Measurements from ENCODE around the gene ABLIM1.

ABLIM1 gene

GRCh38 chr10:114482480-114483304 lies 175.4 kb downstream of the ABLIM1 start:
- DNase-seq = no peak

- no peak for DNase-seq
Observed at GRCh38 chr10:114481055-114481454, 177.0 kb downstream of the ABLIM1 start.

DNA sequence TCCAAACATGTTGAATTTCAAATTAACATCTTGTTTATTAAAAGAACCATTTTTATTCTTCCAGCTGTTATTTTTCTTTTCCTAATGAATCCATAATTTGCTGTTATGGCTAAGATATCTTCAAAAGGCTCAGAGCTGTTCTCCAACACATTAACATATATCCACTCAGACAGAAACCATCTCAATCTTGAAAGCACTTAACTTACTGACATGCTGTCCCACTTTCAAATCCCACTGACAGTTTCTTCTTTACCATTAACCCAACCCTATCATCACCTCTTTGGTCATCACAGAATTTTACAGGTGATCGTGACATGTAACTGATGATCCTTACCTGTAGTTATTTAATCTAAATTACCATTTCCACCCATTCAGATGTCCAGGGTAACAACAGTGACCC lies 178.2 kb downstream of the ABLIM1 start:
- DNase-seq = no peak

DNA sequence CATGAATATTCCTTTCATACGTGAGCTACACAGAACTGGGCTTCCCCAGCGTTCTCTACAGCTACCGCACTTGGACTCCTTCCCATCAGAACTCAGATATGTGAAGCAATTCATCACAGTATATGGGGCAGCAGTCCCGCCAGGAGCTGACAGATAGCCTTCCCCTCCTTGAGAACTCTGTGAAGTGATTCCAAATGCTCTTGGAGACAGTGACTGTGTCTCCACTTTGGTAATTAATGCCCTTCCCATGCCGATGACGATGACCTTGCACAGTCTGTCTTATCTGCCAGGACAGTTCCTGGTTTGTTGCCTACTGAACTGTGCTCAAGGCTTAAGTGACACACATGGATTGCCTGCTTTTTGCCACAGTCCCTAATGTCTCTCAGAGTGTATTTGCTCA lies 178.8 kb downstream of the ABLIM1 start:
- no peak for DNase-seq

DNA sequence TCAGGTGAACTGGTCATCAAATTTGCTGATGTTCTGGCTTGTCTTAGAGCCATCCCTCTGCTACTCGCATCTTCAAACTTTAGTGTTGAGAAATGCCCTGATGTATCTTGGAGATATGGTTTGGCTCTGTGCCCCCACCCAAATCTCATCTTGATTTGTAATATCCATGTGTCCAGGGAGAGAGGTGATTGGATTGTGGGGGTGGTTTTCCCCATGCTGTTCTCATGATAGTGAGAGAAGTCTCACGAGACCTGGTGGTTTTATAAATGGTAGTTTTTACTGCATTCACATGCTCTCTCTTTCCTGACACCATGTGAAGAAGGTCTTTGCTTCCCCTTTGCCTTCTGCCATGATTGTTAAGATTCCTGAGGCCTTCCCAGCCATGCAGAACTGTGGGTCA lies 179.8 kb downstream of the ABLIM1 start:
- DNase-seq = no peak

- no peak for DNase-seq
Observed at GRCh38 chr10:114477285-114477684, 180.8 kb downstream of the ABLIM1 start.

DNA sequence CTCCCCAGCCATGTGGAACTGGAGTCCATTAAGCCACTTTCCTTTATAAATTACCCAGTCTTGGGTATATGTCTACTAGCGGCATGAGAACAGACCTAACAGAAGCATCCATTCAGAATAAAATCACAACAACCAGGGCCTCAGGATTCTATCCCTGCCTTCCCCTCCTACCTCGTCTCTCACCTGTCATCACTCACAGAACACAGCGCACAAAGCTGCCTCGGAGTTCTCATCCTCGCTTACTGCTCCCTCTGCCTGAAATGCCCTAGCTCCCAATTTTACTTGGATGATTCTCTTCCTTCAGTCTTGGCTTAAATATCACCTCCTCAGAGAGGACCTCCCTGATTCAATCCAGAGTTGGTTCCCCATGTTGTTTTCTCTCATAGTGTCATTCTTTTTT lies 183.1 kb downstream of the ABLIM1 start:
- no peak for DNase-seq

- DNase-seq = no peak
Observed at GRCh38 chr10:114473776-114474175, 184.3 kb downstream of the ABLIM1 start.

DNA sequence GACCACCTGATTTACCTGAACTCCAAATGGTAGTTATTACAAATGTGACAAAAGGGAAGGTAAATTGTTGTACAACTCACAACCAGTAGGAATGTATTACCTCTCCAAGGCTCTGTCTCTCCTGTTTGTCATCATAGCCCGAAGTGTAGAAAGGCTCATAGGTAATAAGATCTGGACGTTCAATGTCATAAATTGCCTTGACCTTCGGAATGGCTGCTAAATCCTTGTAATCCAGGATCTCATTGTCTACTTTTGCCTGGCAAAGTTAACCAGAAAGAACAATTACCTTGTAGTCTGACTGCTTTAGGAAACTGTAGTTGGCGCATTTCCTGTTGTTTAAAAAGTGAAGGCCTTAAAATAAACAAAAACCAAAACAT lies 185.2 kb downstream of the ABLIM1 start:
- no peak for DNase-seq

- no peak for DNase-seq
Observed at GRCh38 chr10:114471906-114472876, 185.9 kb downstream of the ABLIM1 start.

- DNase-seq = peak; percentile 11 to 45 (median 26)
Observed at GRCh38 chr10:114470956-114471905, 186.8 kb downstream of the ABLIM1 start.

DNA sequence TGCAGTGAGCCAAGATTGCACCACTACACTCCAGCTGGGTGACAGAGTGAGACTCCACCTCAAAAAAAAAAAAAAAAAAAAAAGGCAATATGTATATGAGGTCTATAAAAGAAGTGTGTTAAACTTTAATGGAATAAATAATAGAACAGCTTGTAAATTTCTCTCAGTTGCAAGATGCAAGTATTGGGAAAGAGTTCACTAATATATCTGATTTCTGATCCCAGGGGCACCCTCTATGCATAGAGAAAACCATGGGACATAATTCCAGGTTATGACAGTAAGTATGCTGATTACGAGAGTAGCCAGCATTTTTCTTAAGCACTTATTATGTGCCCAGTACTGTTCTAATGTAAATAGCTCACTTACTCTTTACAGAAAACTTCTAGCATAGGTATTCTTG lies 187.7 kb downstream of the ABLIM1 start:
- no peak for DNase-seq

GRCh38 chr10:114458955-114459354 lies 199.1 kb downstream of the ABLIM1 start:
- no peak for DNase-seq

DNA sequence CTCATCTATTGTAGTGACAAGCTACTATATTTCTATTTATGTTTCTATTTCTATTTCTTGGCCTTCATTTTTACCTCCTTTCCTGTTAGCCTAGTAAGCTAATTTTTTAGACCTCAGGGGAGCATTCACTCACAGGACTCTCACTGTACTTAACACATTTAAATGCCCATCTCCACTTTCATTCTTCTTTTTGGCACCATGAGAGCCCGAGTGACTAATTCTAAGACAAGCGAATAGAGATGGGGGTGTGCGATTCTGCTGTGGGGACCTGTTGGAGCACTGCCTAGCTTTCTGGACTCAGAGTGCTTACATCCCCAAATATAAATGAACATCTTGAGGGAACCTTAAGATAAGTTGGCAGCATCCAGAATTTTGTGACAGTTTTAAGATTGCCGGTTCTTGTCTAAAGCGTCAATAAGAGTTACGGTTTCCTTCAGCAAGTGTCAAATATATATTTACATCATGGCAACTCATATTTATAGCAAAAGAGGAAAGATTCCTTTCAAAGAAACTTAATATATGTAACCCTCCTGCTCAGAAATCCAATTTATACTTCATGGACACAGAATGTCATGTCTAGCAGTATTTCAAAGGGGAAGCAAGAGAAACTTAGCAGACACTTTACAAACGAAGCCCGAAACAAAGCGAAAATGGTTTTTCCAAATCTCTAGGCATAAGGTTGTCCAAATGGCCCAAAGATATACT lies 199.7 kb downstream of the ABLIM1 start:
- DNase-seq = no peak

- DNase-seq = no peak
Observed at GRCh38 chr10:114453576-114453975, 204.5 kb downstream of the ABLIM1 start.

DNA sequence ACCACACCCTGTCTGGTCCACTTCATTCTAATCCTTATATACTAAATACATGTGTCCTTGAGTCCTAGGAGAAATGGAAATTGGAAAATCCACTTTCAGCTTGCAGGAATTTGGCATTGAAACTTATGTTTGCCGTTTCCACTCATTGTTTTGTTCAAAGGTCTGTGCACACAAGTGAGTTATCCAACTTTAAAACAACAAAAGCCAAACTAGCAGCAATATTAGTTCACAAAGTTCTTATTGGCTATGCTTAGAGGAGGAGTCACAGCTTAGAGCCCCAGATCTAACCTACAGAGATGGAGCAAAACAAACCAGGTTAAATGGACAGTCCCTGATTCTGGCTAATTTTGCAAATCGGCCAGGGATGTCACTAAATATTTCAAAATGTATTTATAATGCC lies 209.2 kb downstream of the ABLIM1 start:
- DNase-seq = no peak

DNA sequence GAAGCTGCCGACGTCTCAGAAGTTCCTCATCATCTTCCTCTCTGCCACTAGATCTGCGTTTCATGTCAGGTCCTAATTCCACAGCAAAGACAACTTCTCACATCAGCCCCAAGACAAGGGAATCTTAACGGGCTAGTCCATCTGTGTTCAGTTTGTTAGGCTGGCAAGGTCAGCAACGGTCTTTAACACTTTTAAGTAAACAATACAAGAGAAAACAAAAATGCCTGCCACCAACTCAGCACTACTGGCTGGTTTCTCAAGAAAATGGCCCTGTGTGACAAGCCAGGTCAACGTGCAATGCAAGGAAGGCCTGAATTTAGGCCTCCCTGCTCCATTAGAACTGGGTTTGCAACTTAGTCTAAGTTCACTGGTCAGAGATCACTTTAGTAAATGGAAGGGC lies 212.7 kb downstream of the ABLIM1 start:
- no peak for DNase-seq

GRCh38 chr10:114444819-114445218 lies 213.3 kb downstream of the ABLIM1 start:
- DNase-seq = no peak

- DNase-seq = no peak
Observed at GRCh38 chr10:114442091-114442630, 215.9 kb downstream of the ABLIM1 start.

DNA sequence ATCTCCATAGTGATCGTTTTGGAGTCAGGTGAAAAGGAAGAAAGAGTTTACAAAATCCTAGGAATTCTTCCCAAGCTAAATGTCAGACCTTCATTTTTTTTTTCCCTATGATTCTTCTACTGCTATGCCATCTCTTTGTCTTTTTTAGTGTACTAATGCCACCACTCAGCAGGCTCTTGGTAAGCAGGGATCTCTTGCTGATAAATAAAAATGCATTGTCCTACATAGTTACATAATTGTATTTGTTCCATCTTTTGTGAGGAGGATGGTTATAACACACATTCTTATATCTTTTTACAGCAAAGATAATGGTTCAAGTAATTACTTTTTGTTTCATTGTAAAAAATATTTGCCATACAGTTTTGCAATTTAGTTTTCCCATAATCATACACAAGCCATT lies 217.0 kb downstream of the ABLIM1 start:
- no peak for DNase-seq

DNA sequence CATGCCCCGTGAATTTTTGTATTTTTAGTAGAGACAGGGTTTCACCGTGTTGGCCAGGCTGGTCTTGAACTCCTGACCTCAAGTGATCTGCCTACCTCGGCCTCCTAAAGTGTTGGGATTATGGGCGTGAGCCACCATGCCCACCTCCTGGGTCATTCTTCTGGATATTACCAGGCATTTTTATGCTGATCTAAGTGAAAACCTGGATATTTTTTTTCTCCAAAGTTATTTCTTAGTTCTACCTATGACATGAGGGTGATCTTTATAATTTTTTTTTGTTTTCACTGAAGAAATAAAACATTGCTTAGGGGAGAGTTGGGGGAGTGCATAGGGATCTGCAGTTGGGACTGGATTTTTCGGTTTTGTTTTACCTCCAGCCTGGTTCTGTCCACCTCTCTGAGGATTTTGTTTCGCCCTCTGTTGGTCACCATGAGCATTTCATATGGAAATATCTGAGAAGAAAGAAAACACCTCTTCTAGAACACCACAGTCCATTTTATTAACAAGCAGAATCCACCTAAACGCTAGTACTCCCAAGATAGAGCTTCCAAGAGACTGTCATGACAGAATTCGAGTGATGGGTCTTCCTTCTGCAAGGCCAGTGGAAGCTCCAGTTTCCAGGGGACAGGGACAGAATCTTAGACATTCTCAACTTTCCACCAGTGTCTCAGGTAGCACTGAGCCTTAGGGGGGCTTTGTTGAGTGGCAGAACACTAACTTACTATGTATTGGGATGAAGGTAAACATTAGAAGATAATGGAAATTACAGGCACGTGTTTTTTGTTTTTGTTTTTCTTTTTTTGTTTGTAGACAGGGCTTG lies 220.4 kb downstream of the ABLIM1 start:
- DNase-seq = no peak

Data from activated naive CD4-positive, alpha-beta T cell (primary cell).